SK-N-SH (cell line): ENCODE measurements around the gene MAP7D2. TPM values are rescaled to one million over a fixed set of nuclear protein-coding genes. Genes with fewer than 3 reads are reported as not detected.

Source experiments
- CTCF ChIA-PET: fragments of 300-600, 350-600 bp; formaldehyde crosslinking; extraction: SDS; loops from one replicate; lab custom pipeline; 2021; lab: Yijun Ruan, JAX
- POLR2A ChIA-PET: fragments of 350-600 bp; sonication (Branson Sonifier 250); formaldehyde crosslinking; extraction: SDS; loops from one replicate; lab custom pipeline; 2020; ENCODE audit warnings: antibody characterized with exemption, inconsistent platforms; lab: Yijun Ruan, JAX
- DNase-seq: peaks from one replicate; pipeline ENCODE4 v3.0.0; 2012
- H2AFZ ChIP-seq: fragments of 200-600 bp; sonication (generic); 2 replicates; pipeline ENCODE4 v1.8.1; 2016; ENCODE audit warnings: antibody characterized with exemption, mild to moderate bottlenecking, low read depth
- H3F3A ChIP-seq: fragments of 200-600 bp; sonication (generic); replicated peaks from 2 replicates; pipeline ENCODE3; 2016; ENCODE audit warnings: antibody characterized with exemption, mild to moderate bottlenecking; ENCODE audit not compliant: insufficient read depth
- H3K27ac ChIP-seq, 2 experiments: fragments of 200-500 bp in 1 of 2; fragments of 200-600 bp in 1 of 2; sonication (Bioruptor generic) in 1 of 2; sonication (generic), shearing (Covaris generic) in 1 of 2; 2 replicates each; pipeline versions ENCODE4 v1.5.1 to v1.6.1; 2014 to 2016; ENCODE audit warnings: low read depth in 2 of 2, inconsistent platforms in 1 of 2, low read length in 1 of 2, mild to moderate bottlenecking in 1 of 2, mixed read lengths in 1 of 2
- H3K27me3 ChIP-seq: fragments of 200-600 bp; sonication (generic), shearing (Covaris generic); 2 replicates; pipeline ENCODE4 v1.6.1; 2016; ENCODE audit warnings: mixed run types; ENCODE audit not compliant: insufficient read depth
- H3K36me3 ChIP-seq, 2 experiments: fragments of 200-500 bp in 1 of 2; fragments of 200-600 bp in 1 of 2; sonication (Bioruptor generic) in 1 of 2; sonication (generic) in 1 of 2; replicated peaks in 1 of 2; 2 replicates each; pipeline versions ENCODE3 to v1.5.1; 2014 to 2016; ENCODE audit warnings: low read length in 1 of 2, mild to moderate bottlenecking in 1 of 2; ENCODE audit not compliant: insufficient read depth in 2 of 2, control insufficient read depth in 1 of 2
- H3K4me1 ChIP-seq, 2 experiments: fragments of 200-500 bp in 1 of 2; fragments of 200-600 bp in 1 of 2; sonication (Bioruptor generic) in 1 of 2; sonication (generic), shearing (Covaris generic) in 1 of 2; 2 replicates each; pipeline versions ENCODE4 v1.5.1 to v1.6.1; 2014 to 2016; ENCODE audit warnings: low read depth in 1 of 2, low read length in 1 of 2, mixed run types in 1 of 2; ENCODE audit not compliant: insufficient read depth in 2 of 2, control insufficient read depth in 1 of 2
- H3K4me2 ChIP-seq: fragments of 200-600 bp; sonication (generic), shearing (Covaris generic); 2 replicates; pipeline ENCODE4 v1.6.1; 2017; ENCODE audit warnings: mixed run types
- H3K4me3 ChIP-seq, 2 experiments: fragments of 200-500 bp in 1 of 2; fragments of 200-600 bp in 1 of 2; sonication (Bioruptor generic) in 1 of 2; sonication (generic), shearing (Covaris generic) in 1 of 2; 2 replicates each; pipeline versions ENCODE4 v1.5.1 to v1.8.1; 2014 to 2016; ENCODE audit warnings: low read depth in 2 of 2, inconsistent platforms in 1 of 2, low read length in 1 of 2, mild to moderate bottlenecking in 1 of 2, mixed read lengths in 1 of 2, moderate library complexity in 1 of 2
- H3K79me2 ChIP-seq: fragments of 200-600 bp; sonication (generic); 2 replicates; pipeline ENCODE4 v1.8.1; 2017; ENCODE audit warnings: mild to moderate bottlenecking; ENCODE audit not compliant: insufficient read depth
- H3K9ac ChIP-seq: fragments of 200-600 bp; sonication (generic); 2 replicates; pipeline ENCODE4 v1.6.1; 2017; ENCODE audit warnings: mixed run types
- H3K9me2 ChIP-seq: fragments of 200-600 bp; sonication (generic); 2 replicates; pipeline ENCODE4 v1.6.1; 2017; ENCODE audit warnings: mixed run types
- H3K9me3 ChIP-seq: fragments of 200-600 bp; sonication (generic); 2 replicates; pipeline ENCODE4 v1.6.1; 2017; ENCODE audit warnings: mixed run types, mild to moderate bottlenecking, moderate library complexity
- H4K20me1 ChIP-seq: fragments of 200-600 bp; sonication (generic); 2 replicates; pipeline ENCODE4 v1.6.1; 2017; ENCODE audit warnings: mild to moderate bottlenecking, mixed run types; ENCODE audit not compliant: insufficient read depth
- EP300 ChIP-seq, 2 experiments: IDR thresholded peaks; 2 replicates each; pipeline versions ENCODE4 v1.4.0 to v1.6.1; 2012; ENCODE audit warnings: borderline replicate concordance in 1 of 2, low read depth in 1 of 2, low read length in 1 of 2
- FOSL2 ChIP-seq: IDR thresholded peaks from 2 replicates; pipeline ENCODE4 v1.4.0; 2012; ENCODE audit warnings: low read depth, mild to moderate bottlenecking, moderate library complexity, borderline replicate concordance
- GABPA ChIP-seq: IDR thresholded peaks from 2 replicates; pipeline ENCODE4 v1.4.0; 2012; ENCODE audit warnings: low read depth, mild to moderate bottlenecking
- GATA2 ChIP-seq: sonication (generic); formaldehyde crosslinking; IDR thresholded peaks from 2 replicates; pipeline ENCODE4 v1.5.0; 2020; ENCODE audit warnings: mild to moderate bottlenecking, missing genetic modification reagents
- JUND ChIP-seq: IDR thresholded peaks from 2 replicates; pipeline ENCODE4 v1.4.0; 2012
- MEF2A ChIP-seq: IDR thresholded peaks from 2 replicates; pipeline ENCODE4 v1.4.0; 2012; ENCODE audit warnings: low read depth, borderline replicate concordance
- NFIC ChIP-seq: IDR thresholded peaks from 2 replicates; pipeline ENCODE4 v1.4.0; 2012; ENCODE audit warnings: borderline replicate concordance
- NRF1 ChIP-seq: IDR thresholded peaks from 2 replicates; pipeline ENCODE4 v1.6.1; 2012; ENCODE audit warnings: low read depth, mild to moderate bottlenecking, low read length
- PBX3 ChIP-seq: IDR thresholded peaks from 2 replicates; pipeline ENCODE4; 2012
- SIN3A ChIP-seq: IDR thresholded peaks from 2 replicates; pipeline ENCODE4 v1.6.1; 2012; ENCODE audit warnings: low read depth, mild to moderate bottlenecking, low read length, moderate library complexity, borderline replicate concordance
- SMC3 ChIP-seq: IDR thresholded peaks from 2 replicates; pipeline ENCODE4 v1.6.1; 2012; ENCODE audit warnings: low read depth, low read length, improper control_type of control experiment
- TAF1 ChIP-seq: IDR thresholded peaks from 2 replicates; pipeline ENCODE4 v1.6.1; 2012; ENCODE audit warnings: low read depth, mild to moderate bottlenecking, low read length, moderate library complexity, borderline replicate concordance
- USF1 ChIP-seq: IDR thresholded peaks from 2 replicates; pipeline ENCODE4 v1.4.0; 2012; ENCODE audit warnings: low read depth, borderline replicate concordance
- USF2 ChIP-seq: fragments of 150-350 bp; IDR thresholded peaks from 2 replicates; pipeline ENCODE4 v1.6.1; 2017; ENCODE audit warnings: antibody characterized with exemption, low read length, low read depth, borderline replicate concordance
- YY1 ChIP-seq: IDR thresholded peaks from 2 replicates; pipeline ENCODE4 v1.4.0; 2012; ENCODE audit warnings: low read depth, mild to moderate bottlenecking
- WGBS: methylation state at CpG from one replicate; pipeline ENCODE4 v1.1.6; 2017; ENCODE audit warnings: low lambda C conversion rate; 5-methylcytosine and 5-hydroxymethylcytosine counted together
- polyA plus RNA-seq, 3 experiments: library from polyadenylated mRNA; depleted of rRNA; stranded (reverse); fragments of >200 nt; gene quantifications; 2 replicates each; pipeline ENCODE4 v1.2.3, GENCODE V29; 2012

The MAP7D2 gene
- polyA plus RNA-seq, 1 of the 3 experiments (the other 2 are of a cell fraction) = 2.7 TPM

GRCh38 chrX:20061855-20062254 is 54.9 kb downstream of the MAP7D2 start:
- Histone ChIP-seq H3K36me3 (no peaks in the 10 kb centered on the region), H3K27ac (no peak overlapping the region), H2AFZ (no peak overlapping the region), H3K79me2 (no peaks in the 10 kb centered on the region), H3F3A (no peaks in the 10 kb centered on the region), H3K9ac (no peak overlapping the region), H3K9me2 (no peaks in the 10 kb centered on the region), H3K4me3 (no peak overlapping the region), H3K9me3 (no peaks in the 10 kb centered on the region), H3K4me1 (no peaks in the 10 kb centered on the region), H3K27me3 (peaks cover 6% of the 10 kb centered on the region; the same call in 1 of the 2 replicates), H4K20me1 (no peaks in the 10 kb centered on the region), H3K4me2 (no peak overlapping the region)
- CTCF ChIA-PET = interaction anchor here (0.6 kb wide), 1 partner anchor 70 kb away, joined by 3 read pairs; no protein-coding TSS in a partner anchor
- no peak for DNase-seq
- POLR2A ChIA-PET = no interaction called here
- TF ChIP-seq PBX3 = no peak
- no peak for TF ChIP-seq USF2
- no peak for TF ChIP-seq NRF1
- TF ChIP-seq YY1 = no peak
- no peak for TF ChIP-seq NFIC
- no peak for TF ChIP-seq GABPA
- no peak for TF ChIP-seq MEF2A
- WGBS = 50% methylated on average over 1 of the region's 1 CpG

- Histone ChIP-seq H3K4me2 (no peak overlapping the region), H3K4me1 (no peaks in the 10 kb centered on the region; a peak in 1 of 4 replicates), H3K27me3 (peaks cover 8% of the 10 kb centered on the region; the same call in 1 of the 2 replicates), H3F3A (no peaks in the 10 kb centered on the region)
- POLR2A ChIA-PET = no interaction called here
- CTCF ChIA-PET = interaction anchor here (0.6 to 1.1 kb wide), 4 partner anchors 17 to 156 kb away, joined by 3 to 4 read pairs (median 3); no protein-coding TSS in a partner anchor
- TF ChIP-seq JUND = no peak
- no peak for TF ChIP-seq USF1
- no peak for TF ChIP-seq PBX3
- no peak for TF ChIP-seq MEF2A
- no peak for TF ChIP-seq SIN3A
- TF ChIP-seq TAF1 = no peak
- TF ChIP-seq SMC3 = no peak
- TF ChIP-seq EP300 (IDR thresholded peaks at IDR 0.05; ENCODE audit: borderline replicate concordance in 1 of 2, low read depth in 1 of 2, low read length in 1 of 2) = no peak
- TF ChIP-seq GATA2 (CRISPR knock-in tag) = no peak
- no peak for TF ChIP-seq FOSL2
- TF ChIP-seq, all 33 proteins: peak for 0
- H3K27ac ChIP-seq = no peak overlapping the region
- no peaks in the 10 kb centered on the region for H3K36me3 ChIP-seq
- H3K9me2 ChIP-seq = no peaks in the 10 kb centered on the region
- no peak for DNase-seq
- no peak overlapping the region for H2AFZ ChIP-seq
- H3K4me3 ChIP-seq = no peak overlapping the region
- H4K20me1 ChIP-seq = no peaks in the 10 kb centered on the region
- H3K79me2 ChIP-seq = no peaks in the 10 kb centered on the region
- no peak overlapping the region for H3K9ac ChIP-seq
- no peaks in the 10 kb centered on the region for H3K9me3 ChIP-seq
- WGBS = 45% methylated on average over 2 of the region's 5 CpGs
Measured at GRCh38 chrX:20060961-20061748, 55.6 kb downstream of the MAP7D2 start.
